Upper lobe of left lung (tissue), 6 donors: ENCODE measurements around the gene HNMT. TPM values are rescaled to one million over a fixed set of nuclear protein-coding genes. Genes with fewer than 3 reads are reported as not detected.

Experiments
- ATAC-seq, 2 donors: fragments of 200-7000 bp; cut with Tn5 transposase; one replicate each; pipeline ENCODE4 v1.9.1; 2022; ENCODE audit warnings: mild to moderate bottlenecking in 2 of 2, moderate library complexity in 2 of 2; ENCODE audit not compliant: low FRiP score in 2 of 2
- DNase-seq, 2 donors: peaks; one replicate each; pipeline ENCODE4 v3.0.0-alpha.2; 2019 to 2020
- H3K27ac ChIP-seq, 4 donors: fragments of 200-600 bp; sonication (generic); one replicate each; pipeline ENCODE4 v1.5.1; 2016 to 2019
- H3K27me3 ChIP-seq, 4 donors: fragments of 200-600 bp; sonication (generic); one replicate each; pipeline ENCODE4 v1.5.1; 2017 to 2019
- H3K36me3 ChIP-seq, 4 donors: fragments of 200-600 bp; sonication (generic); one replicate each; pipeline ENCODE4 v1.5.1; 2016 to 2019
- H3K4me1 ChIP-seq, 4 donors: fragments of 200-600 bp; sonication (generic); one replicate each; pipeline ENCODE4 v1.5.1; 2018 to 2019
- H3K4me3 ChIP-seq, 4 donors: fragments of 200-600 bp; sonication (generic); one replicate each; pipeline ENCODE4 v1.5.1; 2017 to 2019; ENCODE audit warnings: mild to moderate bottlenecking in 2 of 4, moderate library complexity in 1 of 4
- H3K9me3 ChIP-seq, 4 donors: fragments of 200-600 bp; sonication (generic); one replicate each; pipeline ENCODE4 v1.5.1; 2018 to 2019
- EP300 ChIP-seq, 4 donors: sonication (generic); formaldehyde crosslinking; IDR thresholded peaks; one replicate each; pipeline ENCODE4 v1.5.1; 2017; ENCODE audit warnings: antibody characterized with exemption in 4 of 4, control low read depth in 2 of 4
- POLR2A ChIP-seq, 4 donors: fragments of 450-650 bp; IDR thresholded peaks; one replicate each; pipeline ENCODE4 v1.5.1; 2016 to 2017; ENCODE audit warnings: antibody characterized with exemption in 4 of 4, mild to moderate bottlenecking in 2 of 4
- POLR2AphosphoS5 ChIP-seq, 2 donors: sonication (generic); formaldehyde crosslinking; IDR thresholded peaks; one replicate each; pipeline ENCODE4 v1.5.1; 2017; ENCODE audit warnings: antibody characterized with exemption in 2 of 2
- WGBS, 2 donors: methylation state at CpG; one replicate each; pipeline ENCODE4 v1.1.5; 2017 to 2018; 5-methylcytosine and 5-hydroxymethylcytosine counted together
- total RNA-seq, 6 donors: library from RNA; depleted of rRNA in 4 of 6; stranded (reverse); fragments of >200 nt in 4 of 6; gene quantifications; one replicate each; pipeline versions ENCODE4 v1.1.0 to v1.2.1, GENCODE V29; 2016 to 2021
- TF ChIP-seq, protein P1 (sequence below), 6 experiments: fragments of 450-650 bp in 4 of 6; fragments of 200-600 bp in 2 of 6; sonication (generic) in 2 of 6; IDR thresholded peaks; one replicate each; pipeline ENCODE4 v1.5.1; 2016 to 2019; ENCODE audit warnings: antibody characterized with exemption in 6 of 6
- donor health status: DM: no; HTN: no; CAD: no; lungs with moderate emphysema.
- donor health status: DM: no; HTN: yes; CAD: no; lungs with severe emphysema.

The HNMT gene
- total RNA-seq, 6 donors from 2014 or later: 36.1 to 81.7 (median 67.5) TPM

DNA sequence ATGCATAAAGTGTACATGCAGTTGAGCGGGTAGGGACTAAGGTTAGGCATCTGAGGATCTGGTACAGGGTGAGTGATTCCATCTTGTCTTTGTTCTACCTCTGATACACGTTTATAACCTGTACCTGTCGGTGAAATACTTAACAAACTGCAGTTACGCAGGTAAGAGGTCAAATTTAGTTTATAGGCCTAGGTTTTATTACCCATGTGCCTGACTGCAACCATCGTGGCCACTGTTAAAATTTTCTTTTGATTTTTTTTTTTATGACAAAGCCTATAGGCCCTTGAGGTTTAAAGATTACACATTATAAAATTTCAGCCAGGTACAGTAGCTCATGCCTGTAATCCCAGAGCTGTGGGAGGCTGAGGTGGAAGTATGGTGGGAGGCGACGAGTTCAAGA is 15.4 kb upstream of the HNMT start:
- TF ChIP-seq POLR2AphosphoS5 (IDR thresholded peaks at IDR 0.05): no peak
- TF ChIP-seq, protein P1, sequence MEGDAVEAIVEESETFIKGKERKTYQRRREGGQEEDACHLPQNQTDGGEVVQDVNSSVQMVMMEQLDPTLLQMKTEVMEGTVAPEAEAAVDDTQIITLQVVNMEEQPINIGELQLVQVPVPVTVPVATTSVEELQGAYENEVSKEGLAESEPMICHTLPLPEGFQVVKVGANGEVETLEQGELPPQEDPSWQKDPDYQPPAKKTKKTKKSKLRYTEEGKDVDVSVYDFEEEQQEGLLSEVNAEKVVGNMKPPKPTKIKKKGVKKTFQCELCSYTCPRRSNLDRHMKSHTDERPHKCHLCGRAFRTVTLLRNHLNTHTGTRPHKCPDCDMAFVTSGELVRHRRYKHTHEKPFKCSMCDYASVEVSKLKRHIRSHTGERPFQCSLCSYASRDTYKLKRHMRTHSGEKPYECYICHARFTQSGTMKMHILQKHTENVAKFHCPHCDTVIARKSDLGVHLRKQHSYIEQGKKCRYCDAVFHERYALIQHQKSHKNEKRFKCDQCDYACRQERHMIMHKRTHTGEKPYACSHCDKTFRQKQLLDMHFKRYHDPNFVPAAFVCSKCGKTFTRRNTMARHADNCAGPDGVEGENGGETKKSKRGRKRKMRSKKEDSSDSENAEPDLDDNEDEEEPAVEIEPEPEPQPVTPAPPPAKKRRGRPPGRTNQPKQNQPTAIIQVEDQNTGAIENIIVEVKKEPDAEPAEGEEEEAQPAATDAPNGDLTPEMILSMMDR (IDR thresholded peaks at IDR 0.05): no peak
- no peak for TF ChIP-seq POLR2A (IDR thresholded peaks at IDR 0.05)
- TF ChIP-seq EP300 (IDR thresholded peaks at IDR 0.05): no peak
- Histone ChIP-seq H3K4me3 (no peak overlapping the region), H3K27ac (no peak overlapping the region), H3K9me3 (no peaks in the 10 kb centered on the region), H3K36me3 (no peaks in the 10 kb centered on the region), H3K4me1 (no peaks in the 10 kb centered on the region), H3K27me3 (no peaks in the 10 kb centered on the region)
- DNase-seq (no peak), ATAC-seq (no peak)
- 73 to 76% methylated on average over 7 of the region's 7 CpGs for WGBS, 2 donors

DNA sequence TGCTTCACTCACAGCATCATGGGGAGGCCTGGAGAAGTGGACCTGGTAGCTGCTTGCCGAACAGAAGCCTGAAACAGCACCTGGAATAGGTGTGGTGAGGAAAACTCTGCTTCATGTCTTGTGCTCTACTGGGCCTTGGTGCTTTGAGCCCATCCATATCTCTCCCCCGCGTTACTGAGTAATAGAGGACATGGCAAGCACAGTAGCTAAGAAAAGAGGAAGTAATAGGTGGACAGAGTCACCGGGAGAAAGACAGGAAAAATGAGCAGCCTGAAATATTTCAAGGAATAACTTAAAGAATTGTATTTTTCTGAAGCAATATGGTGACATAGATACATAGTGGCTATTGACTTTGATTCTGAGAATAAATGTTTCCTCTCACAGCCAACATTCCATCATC is 14.0 kb upstream of the HNMT start:
- H3K36me3 ChIP-seq: no peaks in the 10 kb centered on the region
- no peaks in the 10 kb centered on the region for H3K9me3 ChIP-seq
- H3K27ac ChIP-seq: no peak overlapping the region
- H3K4me1 ChIP-seq: no peaks in the 10 kb centered on the region
- H3K27me3 ChIP-seq: no peaks in the 10 kb centered on the region
- no peak overlapping the region for H3K4me3 ChIP-seq
- ATAC-seq (no peak), DNase-seq (no peak)
- WGBS, 2 donors: 71 to 78% methylated on average over 4 of the region's 4 CpGs
- TF ChIP-seq POLR2A (IDR thresholded peaks at IDR 0.05): no peak
- TF ChIP-seq, protein P1 (IDR thresholded peaks at IDR 0.05): no peak

DNA sequence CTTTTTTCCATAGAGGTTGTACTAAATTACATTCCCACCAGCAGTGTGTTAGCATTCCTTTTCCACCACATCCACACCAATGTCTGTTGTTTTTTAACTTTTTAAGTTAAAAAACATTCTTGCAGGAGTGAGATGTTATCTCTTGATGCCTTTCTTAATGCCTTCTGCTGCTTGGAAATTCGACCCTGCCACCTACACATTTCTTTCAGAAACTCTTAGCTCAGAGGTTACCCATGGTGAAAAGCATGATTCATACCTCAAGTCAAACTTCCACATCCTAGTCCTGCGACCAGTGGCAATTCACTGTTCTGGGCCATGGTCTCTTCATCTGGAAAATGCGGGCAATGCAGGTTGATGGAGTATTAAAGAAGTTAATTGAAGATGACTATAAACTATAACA is 12.7 kb upstream of the HNMT start:
- no peaks in the 10 kb centered on the region for H3K4me1 ChIP-seq
- 83 to 88% methylated on average over 3 of the region's 3 CpGs for WGBS, 2 donors
- TF ChIP-seq EP300 (IDR thresholded peaks at IDR 0.05): no peak
- TF ChIP-seq POLR2A (IDR thresholded peaks at IDR 0.05): no peak
- TF ChIP-seq POLR2AphosphoS5 (IDR thresholded peaks at IDR 0.05): no peak
- TF ChIP-seq, protein P1 (IDR thresholded peaks at IDR 0.05): no peak
- no peak overlapping the region for H3K27ac ChIP-seq
- ATAC-seq (no peak), DNase-seq (no peak)
- H3K27me3 ChIP-seq: no peaks in the 10 kb centered on the region
- H3K36me3 ChIP-seq: no peaks in the 10 kb centered on the region
- no peaks in the 10 kb centered on the region for H3K9me3 ChIP-seq
- H3K4me3 ChIP-seq: no peak overlapping the region

DNA sequence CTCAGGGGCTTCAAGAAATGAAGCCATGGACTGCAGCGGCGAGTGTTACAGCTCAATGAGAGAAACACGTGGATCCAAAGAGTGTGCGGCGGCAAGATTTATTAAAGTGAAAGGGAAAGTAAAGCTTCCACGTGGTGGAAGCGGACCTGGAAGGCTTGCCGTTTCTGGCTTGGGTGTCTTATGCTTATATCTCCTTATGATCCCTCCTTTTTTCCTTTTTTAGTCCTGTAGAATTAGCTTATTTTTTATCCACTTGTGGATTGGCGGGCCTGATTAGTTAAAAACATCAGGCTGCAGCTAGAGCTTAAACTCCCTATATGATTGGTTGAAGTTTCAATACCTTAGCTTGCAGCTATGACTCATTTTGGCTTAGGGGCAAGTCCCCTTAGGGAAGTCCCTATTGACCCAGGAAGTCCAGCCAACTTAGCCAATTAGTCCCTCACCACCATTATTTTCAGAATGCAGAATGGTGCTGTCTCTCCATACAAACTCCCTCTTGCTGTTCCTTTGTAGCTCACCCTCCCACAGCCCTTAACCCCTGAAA is 11.6 kb upstream of the HNMT start:
- Histone ChIP-seq H3K4me1 (no peaks in the 10 kb centered on the region), H3K27me3 (no peaks in the 10 kb centered on the region), H3K36me3 (no peaks in the 10 kb centered on the region), H3K4me3 (no peak overlapping the region), H3K27ac (no peak overlapping the region), H3K9me3 (no peaks in the 10 kb centered on the region)
- TF ChIP-seq, protein P1 (IDR thresholded peaks at IDR 0.05): no peak
- TF ChIP-seq EP300 (IDR thresholded peaks at IDR 0.05): no peak
- TF ChIP-seq POLR2A (IDR thresholded peaks at IDR 0.05): no peak
- no peak for TF ChIP-seq POLR2AphosphoS5 (IDR thresholded peaks at IDR 0.05)
- ATAC-seq (peak in 1 of 2 donors; percentile 49), DNase-seq (no peak)
- WGBS, 2 donors: 55 to 76% methylated on average over 9 of the region's 9 CpGs

DNA sequence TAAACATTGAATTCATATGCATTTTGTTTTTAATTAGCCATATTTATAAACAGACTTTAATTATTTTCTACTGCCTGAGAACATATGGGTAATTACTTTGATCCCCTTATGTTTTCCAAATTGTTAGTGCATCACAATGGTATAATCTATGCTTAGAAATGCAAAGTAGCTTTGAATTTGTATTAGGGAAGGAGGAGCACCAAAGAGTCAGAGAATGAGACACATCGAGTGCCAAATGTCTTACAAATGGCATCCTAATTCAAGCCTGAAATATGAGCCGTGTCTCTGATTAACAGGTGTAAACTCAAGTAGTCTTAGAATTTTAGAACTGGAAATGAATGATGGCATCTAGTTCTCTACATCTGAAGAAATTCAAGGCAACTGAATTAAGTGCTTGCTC is 8.7 kb upstream of the HNMT start:
- ATAC-seq (no peak), DNase-seq (no peak)
- Histone ChIP-seq H3K9me3 (no peaks in the 10 kb centered on the region), H3K4me1 (no peaks in the 10 kb centered on the region), H3K4me3 (no peak overlapping the region), H3K27ac (no peak overlapping the region), H3K36me3 (no peaks in the 10 kb centered on the region), H3K27me3 (no peaks in the 10 kb centered on the region)
- 84 to 95% methylated on average over 2 of the region's 2 CpGs for WGBS, 2 donors
- TF ChIP-seq, protein P1 (IDR thresholded peaks at IDR 0.05): no peak
- TF ChIP-seq EP300 (IDR thresholded peaks at IDR 0.05) (no peak), POLR2A (IDR thresholded peaks at IDR 0.05) (no peak), POLR2AphosphoS5 (IDR thresholded peaks at IDR 0.05) (no peak)
